SIG-M5 (cell line): Measurements from ENCODE around the gene MIDN.
A peak's percentile ranks its signal among the peaks of the same experiment; 100 is the strongest.

Experiments used
- DNase-seq: peaks from one replicate; lab custom pipeline; 2025; lab: John Stamatoyannopoulos, UW

The MIDN gene

DNA sequence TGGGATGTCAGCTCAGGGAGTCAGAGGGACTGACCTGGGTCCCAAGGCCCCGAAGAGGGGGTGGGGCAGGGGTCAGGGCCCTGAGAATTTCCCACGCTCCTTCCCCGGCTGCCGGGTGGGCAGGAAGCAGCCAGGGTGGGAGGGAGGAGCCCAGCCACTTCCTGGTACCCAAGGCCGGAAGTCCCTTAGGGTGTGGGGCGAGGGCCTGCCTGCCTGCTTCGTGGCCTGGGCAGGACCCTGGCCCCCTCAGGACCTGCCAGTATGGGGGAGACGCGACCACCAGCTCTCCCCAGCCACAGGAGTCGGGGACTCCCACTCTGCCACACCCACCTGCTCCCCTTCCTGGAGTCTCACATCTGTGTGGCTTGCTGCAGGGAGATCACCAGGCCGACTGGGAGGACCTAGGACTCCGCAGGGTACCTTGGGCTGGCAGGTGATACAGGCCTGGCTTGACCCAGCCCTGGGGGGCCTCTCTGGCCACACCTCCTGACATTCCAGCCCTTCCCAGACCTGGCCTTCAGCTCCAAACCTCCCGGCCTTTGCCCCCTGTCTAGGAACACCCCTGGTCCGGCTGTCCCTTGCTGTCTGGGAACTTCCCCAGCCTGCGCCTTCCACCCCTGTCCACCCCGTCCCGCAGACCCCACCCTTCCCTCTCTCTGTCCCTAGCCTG lies 11.0 kb downstream of the MIDN start:
- no peak for DNase-seq

DNA sequence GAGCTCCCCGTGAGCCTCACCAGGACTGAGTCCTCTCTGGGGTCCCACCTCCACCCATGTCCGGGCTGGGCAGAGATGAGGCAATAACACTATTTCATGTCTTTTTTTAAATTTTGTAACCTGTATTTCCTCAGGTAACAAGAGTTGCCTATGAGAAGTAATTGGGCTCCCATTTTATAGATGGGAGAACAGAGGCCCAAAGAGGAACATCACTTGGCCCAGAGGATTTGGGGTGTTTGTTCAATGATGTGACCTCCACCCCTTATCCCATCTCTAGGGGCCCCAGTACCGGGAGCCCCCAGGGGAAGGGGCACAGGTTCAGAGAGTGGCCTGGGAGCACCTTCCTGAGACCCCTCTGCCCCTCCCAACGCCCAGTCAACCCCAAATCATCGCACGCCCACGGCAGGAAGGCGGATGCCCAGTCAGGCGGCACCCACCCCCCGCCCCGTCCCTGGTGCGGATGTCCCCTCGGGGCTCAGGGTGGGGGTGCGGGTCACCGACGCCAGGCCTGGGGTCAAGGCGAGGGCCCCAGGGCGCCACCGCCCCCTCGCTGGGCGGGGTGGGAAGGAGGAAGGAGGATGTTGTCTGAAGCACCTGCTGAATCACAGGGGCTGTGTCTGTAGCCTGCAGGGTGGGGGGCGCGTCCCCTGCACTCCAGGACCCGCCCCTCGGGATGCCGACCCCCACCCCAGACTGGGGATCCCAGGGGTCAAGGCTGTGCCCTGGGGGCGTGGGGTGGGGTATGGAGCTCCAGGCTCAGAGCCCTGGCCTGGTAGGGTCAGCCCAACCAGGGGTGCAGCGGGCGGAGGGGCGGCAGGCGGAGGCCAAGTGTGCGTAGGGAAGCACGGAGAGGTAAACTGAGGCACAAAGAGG lies 11.7 kb downstream of the MIDN start:
- DNase-seq = no peak

DNA sequence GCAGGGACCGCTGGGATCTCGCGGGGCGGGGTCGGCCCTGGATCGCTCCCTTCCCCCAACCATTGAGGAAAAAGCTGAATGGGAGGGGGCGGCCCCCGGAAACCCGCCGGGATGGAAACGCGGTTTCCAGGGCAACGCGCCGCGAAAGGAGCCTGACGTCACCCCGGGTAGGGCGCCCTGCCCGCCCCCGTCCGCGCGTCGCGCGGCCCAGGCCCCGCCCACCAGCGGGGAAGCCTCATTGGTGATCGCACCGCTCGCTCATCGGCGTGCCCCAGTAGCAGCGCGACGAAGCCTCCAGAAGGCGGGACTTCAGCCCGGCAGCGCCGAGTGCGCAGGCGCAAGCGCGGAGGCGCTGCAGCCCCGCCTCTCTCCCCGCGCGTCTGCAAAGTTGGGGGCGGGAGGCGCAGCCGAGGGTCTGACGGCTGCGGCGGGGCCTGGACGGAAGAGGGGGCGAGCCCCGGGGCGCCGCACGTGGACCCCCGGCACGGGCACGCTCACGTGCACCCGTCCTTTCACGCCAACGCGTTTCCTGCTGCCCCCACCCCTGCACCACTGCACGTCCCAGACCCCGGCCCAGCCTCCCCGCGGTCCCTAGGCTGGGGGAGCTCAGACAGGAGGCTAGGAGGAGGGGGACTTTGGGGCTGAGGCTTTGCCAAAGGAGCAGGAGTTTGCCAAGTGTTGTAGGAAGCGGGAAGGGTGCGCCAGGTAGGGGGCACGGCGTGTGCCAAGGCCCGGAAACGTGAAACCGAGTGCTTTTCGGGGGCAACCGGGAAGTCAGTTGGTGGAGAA lies 12.6 kb downstream of the MIDN start:
- DNase-seq = peak; percentile 66

DNA sequence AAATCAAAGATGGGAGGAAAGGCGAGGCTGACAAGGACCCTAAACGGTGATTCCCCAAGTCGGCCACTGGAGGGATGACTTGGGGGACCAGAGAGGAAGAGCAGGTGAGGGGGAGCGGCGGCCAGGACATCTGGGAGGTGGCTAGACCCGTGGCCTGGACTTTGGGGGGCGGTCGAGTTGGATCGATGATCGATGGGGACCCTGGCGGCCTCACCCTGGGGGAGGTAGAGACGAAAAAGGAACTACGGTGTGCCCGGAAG lies 13.1 kb downstream of the MIDN start:
- no peak for DNase-seq

DNA sequence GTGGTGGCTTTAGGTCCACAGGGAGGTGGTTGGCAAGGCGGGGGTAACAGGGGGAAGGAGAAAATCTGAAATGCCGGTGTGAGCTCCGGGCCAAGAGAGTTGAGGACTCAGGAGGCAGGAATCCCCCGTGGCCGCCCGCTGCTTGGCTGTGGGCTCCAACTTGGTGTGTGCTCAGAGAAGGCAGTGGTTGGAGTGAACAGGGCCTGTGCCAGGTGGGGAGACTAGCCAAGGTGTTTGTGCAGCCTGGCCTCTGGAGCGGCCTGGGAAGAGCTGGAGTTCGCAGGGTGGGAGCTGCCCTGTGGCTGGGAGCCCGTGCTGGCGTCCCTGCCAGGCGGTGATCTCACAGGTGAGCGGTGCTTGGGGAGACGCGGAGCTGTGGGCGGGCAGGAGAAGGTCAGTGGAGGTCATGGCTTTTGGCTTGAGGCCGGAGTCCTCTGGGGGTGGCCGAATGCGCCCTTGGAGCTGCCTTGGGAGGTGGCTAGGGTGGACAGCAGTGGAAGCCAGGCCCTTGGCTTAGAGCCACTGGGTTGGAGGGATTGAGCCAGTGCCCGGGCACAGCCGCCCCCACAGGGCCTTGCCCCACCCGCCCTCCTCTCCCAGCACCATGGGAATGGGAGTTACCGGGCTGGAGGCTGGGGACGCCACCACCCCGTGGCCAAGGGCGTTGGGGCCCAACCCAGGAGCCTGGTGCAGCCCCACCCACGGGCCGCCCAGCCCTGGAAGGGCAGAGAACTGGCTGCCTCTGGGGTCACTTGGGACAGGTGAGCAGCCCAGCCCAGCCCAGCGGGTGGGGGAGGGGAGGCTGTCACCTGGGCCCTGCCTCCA lies 13.6 kb downstream of the MIDN start:
- no peak for DNase-seq

DNA sequence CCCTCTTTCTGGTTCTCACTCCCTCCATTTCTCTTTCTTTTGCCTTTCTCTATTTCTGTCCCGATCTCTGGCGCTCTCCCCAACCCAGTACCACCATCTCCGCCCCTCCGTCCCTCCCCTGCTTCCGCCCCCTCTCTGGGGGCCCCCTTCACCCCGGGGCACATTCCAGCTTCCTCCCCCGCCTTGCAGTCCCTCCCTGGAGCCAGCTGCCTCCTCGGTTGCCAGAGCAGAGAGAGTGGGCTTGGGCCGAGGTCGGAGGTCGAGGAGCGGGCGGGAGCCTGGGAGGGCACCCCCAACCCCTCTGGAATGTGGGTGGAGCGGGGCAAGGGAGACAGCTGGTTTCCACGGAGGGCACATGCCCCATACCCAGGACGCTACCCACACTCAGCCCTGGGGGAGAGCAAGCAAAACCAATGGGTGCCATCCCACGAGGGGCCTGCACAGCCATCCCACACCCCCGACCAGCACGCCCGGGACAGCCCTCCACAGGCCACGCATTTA lies 14.3 kb downstream of the MIDN start:
- no peak for DNase-seq

DNA sequence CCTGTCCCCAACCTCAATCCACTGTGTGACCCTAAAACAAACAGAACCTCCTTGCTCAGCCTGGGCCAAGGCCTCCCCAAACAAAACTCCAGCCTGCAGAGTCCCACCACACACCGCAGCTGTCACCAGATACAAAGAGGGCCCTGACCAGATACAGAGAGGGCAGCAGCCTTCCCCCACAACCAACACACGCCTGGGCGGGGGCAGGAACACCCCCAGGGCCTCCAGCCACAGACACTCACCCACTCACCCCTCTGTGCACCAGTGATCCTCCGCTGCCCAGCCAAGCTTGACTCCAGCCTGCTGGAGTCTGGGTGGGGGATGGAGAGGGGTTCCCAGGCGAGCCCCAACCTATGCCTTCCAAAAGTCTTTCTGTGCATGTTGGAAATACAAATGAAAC lies 14.8 kb downstream of the MIDN start:
- no peak for DNase-seq

DNA sequence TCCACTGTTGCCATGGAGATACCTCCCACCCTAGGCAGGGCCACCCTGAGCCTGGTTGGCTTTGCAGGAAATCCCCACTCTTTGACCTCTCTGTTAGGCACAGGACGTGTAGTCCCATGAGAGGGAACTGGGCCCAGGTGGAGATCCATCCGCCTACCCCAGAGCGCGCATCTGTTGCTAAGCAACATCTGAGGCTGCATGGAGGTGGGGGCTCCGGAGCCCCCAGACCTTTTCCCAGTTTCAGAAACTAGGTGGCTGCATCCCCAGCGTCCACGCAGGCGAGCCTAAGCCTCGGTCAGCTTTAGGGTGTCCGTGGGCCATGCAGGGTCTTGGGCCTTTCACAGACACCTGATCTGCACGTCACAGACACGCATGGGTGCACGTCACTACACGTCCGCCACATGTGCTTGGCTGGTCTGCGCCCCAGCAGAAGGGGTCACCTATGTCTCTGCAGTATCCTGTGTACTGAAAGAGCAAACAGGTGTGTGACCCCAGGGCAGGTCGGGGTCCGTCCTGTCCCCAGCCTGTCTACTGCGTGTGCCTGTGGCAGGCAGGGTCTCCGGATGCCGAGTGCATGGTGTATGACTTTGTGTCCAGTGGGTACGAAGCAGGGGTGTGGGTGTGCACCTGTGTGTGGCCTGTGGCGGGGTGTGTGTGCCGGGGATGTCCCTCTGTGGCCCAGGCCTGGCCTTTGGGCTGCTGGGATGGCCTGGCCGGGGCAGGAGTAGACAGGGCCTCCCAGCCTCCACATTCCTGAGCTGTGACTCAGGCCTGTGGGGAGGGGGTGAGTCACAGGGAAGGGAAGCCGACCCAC lies 16.6 kb downstream of the MIDN start:
- no peak for DNase-seq

DNA sequence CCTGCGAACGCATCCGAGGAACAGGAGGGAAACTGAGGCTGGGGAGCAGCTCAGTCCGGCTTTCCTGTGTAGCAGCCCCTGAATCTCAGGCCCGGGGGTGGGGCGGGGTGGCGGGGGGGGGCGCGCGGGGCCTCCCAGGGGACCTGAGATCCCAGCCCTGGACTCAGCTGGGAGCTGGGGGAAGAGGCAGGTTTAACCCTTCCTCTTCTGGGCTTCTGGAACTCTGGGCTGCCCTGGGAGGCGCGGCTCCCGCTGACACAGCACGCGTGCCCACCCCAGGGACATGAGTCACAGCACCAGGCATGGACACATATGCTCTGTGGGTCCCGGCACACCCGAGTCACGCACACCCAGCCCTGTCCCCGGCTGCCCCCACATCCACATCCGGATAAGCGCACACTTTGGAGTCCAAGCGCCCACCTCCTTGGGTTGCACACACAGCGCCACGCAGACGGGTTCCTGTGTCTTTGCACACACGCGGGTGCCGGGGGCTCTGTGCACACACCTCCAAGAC lies 17.3 kb downstream of the MIDN start:
- DNase-seq = no peak

DNA sequence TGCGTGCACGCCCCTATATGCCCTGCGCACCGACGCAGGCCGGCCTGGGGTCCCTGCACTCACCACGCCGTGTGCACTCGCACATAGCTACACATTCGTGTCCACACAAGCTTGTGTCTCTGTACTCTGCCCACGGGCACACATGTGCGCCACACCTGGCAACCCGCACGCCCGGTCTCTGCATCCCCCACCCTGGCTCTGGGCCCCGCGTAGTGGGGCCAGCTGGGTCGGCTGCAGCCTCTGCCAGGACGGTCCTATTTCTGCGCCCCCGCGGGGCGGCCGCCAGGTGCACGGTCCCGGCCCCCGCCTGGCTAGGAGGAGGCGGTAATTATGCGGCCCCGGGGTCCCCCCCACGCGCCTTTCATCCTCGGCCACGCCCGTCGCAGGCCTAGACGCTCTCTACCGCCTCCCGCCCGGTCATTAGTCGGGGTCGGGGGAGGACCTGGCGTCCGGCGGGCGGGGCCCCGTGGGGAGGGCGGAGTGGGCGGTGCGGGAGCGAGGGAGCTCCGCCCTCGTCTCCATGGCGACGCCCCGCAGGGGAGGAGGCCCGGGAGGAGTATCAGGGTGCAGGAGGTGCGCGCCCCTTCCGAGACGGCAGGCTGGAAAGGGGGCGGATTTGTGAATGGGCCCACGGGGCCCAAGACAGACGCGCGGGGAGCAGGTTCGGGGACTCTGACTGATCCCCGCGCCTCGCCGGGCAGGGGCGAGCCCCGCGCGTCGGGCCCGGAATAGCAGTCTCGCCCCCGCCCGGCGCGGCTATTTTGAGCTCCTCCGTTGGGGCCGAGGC lies 17.9 kb downstream of the MIDN start:
- no peak for DNase-seq

DNA sequence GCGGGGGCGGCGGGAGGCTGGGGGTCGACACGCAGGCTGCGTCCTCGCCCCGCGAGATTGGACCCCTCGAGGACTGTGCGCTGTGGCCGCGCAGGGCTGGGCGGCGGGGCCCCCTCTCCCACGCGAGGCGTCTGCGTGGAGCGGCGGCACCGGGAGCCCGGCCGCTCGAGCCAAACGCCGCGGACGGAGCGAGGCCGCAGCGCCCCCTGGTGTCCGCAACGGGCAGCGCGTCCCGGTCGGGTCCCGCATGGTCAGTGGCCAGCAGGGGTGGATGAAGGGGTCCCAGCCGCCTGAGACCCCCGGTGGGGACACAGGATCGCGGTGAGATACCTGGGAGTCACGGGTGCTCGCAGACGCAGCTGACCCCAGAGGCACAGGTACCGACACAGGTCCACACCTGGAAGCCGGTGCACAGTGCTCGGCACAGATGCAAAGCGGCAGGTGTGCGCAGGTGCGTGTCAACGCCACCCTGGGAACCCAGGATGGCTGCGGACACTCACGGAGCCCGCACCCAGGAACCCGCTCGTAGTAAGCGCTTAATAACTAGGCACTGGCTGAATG lies 18.6 kb downstream of the MIDN start:
- DNase-seq = no peak

DNA sequence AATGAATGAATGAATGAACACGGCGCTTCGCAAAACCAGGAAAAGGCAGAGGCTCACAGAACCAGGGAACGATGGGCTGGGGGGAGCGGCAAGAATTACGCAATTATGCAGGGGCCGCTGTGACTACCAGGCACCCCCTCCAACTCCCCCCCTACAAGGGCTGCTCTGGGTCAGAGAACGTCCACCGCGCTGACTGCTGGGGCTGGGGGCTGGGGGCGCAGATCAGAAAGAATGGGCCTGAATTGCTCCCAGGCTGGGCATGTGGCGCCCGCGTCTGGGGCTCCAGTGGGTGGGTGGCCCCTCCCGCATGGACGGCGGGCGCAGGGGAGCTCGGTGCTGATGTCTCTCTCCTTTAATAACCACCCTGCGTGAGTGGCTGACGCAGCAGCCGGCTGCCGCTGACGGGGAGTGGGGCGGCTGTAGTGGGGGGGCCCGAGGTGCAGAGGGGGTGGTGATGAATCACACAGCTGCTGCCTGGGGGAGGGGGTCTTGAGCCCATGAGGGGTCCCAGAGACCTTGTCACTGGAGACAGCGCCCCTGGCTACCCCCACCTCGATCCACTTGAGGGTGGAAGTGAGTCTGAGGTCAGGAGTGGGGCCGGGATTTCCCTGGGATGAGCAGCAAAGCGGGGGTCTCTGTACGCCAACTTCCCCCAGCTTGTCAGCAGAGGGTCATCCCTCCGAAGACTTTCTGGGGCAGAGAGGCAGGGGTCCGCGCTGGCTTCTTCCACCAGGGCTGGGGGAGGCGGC lies 19.3 kb downstream of the MIDN start:
- DNase-seq = no peak

DNA sequence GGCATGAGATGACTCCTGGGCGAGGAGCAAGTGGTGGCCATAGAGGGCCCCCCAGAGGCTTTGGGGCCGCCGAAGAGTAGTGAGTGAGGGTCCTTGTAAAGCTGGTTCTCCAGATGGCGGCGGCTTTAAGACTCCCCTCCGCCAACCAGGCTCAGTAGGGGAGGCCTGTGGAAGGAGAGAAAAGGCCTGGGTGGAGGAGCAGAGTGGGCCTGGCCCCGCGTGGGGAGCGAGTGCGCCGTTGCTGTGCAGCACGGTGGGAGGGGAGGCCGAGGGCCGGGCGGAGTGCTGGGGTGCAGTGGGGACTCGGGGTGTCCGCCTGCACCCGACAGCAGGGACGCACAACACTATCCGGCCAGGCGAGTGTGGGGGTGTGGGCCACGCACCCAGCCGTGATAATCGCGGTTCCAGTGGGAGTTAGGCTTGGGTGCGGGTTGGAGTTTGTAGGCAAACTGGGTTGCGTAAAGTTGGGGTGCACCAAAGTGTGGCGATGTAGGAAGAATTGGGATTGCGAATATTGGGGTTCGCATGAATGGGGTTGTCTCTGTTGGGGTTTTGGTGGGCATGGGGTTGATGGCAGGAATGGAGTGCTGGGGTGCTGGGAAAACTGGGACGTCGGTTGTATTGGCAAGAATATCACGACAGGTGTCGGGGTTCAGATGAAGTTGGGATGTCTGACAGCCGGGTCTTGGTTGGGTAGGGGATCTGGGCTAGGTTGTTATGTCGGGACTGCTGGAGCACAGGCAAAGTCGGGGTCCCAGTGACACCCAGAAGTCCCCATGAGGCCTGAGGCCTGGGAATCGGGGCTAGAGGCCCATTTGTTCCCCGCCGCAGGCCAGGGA lies 20.1 kb downstream of the MIDN start:
- DNase-seq = no peak

DNA sequence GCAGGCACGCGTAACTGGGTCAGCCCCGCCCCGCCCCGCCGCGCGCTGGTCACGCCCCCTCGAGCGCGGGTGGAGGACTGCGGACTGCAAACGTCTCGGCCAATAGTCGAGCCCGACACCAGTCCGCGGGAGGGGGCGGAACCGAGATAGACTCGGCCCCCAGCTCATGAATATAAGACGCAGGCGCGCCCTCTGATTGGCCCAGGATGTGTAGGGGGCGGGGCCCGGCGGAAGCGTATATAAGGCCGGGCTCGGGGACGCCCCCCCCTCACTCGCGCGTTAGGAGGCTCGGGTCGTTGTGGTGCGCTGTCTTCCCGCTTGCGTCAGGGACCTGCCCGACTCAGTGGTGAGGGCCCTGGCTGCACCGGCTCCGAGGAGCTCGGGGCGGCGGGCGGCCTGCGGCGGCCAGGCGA lies 20.7 kb downstream of the MIDN start, which contains the start of gene CIRBP:
TSS of gene CIRBP (plus strand) at position 268 of the 413 bp plus-strand sequence. CDS start 1,602 bp downstream, outside the sequence.
- DNase-seq = peak; percentile 77

DNA sequence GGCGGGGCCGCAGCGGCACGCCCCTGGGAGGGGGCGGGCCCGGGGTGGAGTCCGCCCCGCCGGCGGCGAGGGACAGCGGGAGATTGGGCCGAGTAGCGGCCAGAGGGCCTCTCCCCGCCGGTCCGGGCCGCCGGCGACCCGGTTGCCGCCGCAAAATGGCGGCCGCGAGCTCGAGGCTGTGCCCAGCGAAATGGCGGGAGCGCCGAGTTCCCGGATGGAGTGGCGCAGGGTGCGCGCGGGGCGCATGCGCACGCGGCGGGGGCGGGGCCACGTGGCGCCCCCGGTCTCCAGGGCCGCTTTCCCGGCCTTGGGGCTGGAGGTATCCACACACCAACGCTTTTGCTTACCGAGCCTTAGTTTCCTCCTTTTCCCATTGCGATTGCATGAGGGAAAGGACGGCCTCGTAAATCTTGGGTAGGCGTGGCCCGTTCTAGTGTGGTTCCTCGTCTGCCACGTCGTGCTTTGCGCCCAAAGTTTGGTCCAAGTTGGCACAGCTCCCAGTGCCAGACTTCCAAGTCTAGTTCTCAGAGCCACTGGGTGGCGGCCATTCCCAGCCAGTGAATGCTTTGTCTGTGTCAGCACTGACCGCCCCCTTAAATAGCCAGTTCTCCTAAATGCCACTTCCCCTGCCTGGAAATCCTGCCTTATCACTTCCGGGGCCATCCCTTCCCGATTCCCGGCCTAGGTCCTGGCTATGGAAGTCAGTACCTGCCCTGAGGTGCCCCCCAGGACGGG lies 21.3 kb downstream of the MIDN start:
- no peak for DNase-seq

DNA sequence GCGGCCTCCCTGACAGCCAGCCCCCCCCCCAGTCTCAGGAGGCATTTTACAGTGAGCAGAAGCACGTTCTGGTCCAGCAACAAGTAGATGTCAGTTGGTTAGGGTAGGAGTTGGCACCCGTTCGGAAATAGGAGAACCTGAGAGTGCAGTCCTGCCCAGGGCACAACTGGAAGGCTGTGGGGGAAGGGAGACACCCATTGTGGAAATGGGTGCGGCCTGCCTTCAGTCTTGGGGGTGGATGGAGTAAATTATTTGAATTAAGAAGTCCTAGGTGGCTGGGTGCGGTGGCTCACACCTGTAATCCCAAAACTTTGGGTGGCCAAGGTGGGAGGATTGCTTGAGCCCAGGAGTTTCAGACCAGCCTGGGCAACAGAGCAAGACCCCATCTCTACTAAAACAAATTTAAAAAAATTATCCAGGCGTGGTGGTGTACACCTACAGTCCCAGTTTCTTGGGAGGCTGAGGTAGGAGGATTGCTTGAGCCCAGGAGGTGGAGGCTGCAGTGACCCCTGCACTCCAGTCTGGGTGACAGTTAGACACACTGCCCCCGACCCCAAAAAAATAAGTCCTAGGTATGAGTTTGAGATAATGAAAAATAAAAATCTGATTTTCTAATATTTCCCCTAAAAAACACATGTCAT lies 21.9 kb downstream of the MIDN start:
- no peak for DNase-seq
